ENCODE data around the gene BEST1.

Gene BEST1

GRCh38 chr11:61950035-61950547 is at the start of gene BEST1:
BEST1 (plus strand) TSS chr11:61950351; CDS start chr11:61951807, 1,456 bp downstream.
- no peaks in the 10 kb centered on the region for H3K9me3 Mint-ChIP-seq
- no peak for ATAC-seq (ENCODE audit: low read depth)
- H3K4me3 Mint-ChIP-seq, result no peak within 1 kb of the TSS
- peaks cover 4% of the 10 kb centered on the region for H3K27me3 Mint-ChIP-seq
- H3K4me1 Mint-ChIP-seq, result peaks cover 10% of the 10 kb centered on the region
- H3K27ac Mint-ChIP-seq, result no peak within 1 kb of the TSS
- H3K36me3 Mint-ChIP-seq, result no peaks in the 10 kb centered on the region
- DNase-seq (ENCODE audit: low spot score in 2 of 2), result no peak

GRCh38 chr11:61901397-61901796 is 48.8 kb upstream of the BEST1 start:
- H3K27me3 Mint-ChIP-seq, result peaks cover 3% of the 10 kb centered on the region
- H3K36me3 Mint-ChIP-seq, result no peaks in the 10 kb centered on the region
- ATAC-seq (ENCODE audit: low read depth) (no peak), DNase-seq (ENCODE audit: low spot score in 2 of 2) (no peak)
- H3K9me3 Mint-ChIP-seq, result no peaks in the 10 kb centered on the region
- peaks cover 12% of the 10 kb centered on the region for H3K4me1 Mint-ChIP-seq
- H3K27ac Mint-ChIP-seq, result no peak overlapping the region
- no peak overlapping the region for H3K4me3 Mint-ChIP-seq

GRCh38 chr11:61902313-61902712 is 47.8 kb upstream of the BEST1 start:
- ATAC-seq (ENCODE audit: low read depth), result no peak
- DNase-seq (ENCODE audit: low spot score in 2 of 2), result no peak

GRCh38 chr11:61903845-61904244 is 46.3 kb upstream of the BEST1 start:
- no peak overlapping the region for H3K27ac Mint-ChIP-seq
- no peaks in the 10 kb centered on the region for H3K9me3 Mint-ChIP-seq
- no peaks in the 10 kb centered on the region for H3K36me3 Mint-ChIP-seq
- peaks cover 9% of the 10 kb centered on the region for H3K4me1 Mint-ChIP-seq
- H3K4me3 Mint-ChIP-seq, result no peak overlapping the region
- peaks cover 3% of the 10 kb centered on the region for H3K27me3 Mint-ChIP-seq
- DNase-seq (ENCODE audit: low spot score in 2 of 2), result no peak
- ATAC-seq (ENCODE audit: low read depth), result no peak

More at GRCh38 chr11:61902313-61902712, 47.8 kb upstream of the BEST1 start:
- H3K27me3 Mint-ChIP-seq, result peaks cover 3% of the 10 kb centered on the region
- H3K27ac Mint-ChIP-seq, result no peak overlapping the region
- H3K4me1 Mint-ChIP-seq, result peaks cover 13% of the 10 kb centered on the region
- no peaks in the 10 kb centered on the region for H3K36me3 Mint-ChIP-seq
- H3K9me3 Mint-ChIP-seq, result no peaks in the 10 kb centered on the region
- no peak overlapping the region for H3K4me3 Mint-ChIP-seq

- Mint-ChIP-seq H3K4me3 (no peak overlapping the region), H3K4me1 (peaks cover 3% of the 10 kb centered on the region), H3K27ac (no peak overlapping the region), H3K9me3 (no peaks in the 10 kb centered on the region), H3K36me3 (no peaks in the 10 kb centered on the region), H3K27me3 (peaks cover 3% of the 10 kb centered on the region)
- DNase-seq (ENCODE audit: low spot score in 2 of 2) (no peak), ATAC-seq (ENCODE audit: low read depth) (no peak)
Measured at GRCh38 chr11:61904539-61905048, 45.6 kb upstream of the BEST1 start.

GRCh38 chr11:61905067-61905696 is 45.0 kb upstream of the BEST1 start:
- Mint-ChIP-seq H3K27me3 (peaks cover 3% of the 10 kb centered on the region), H3K36me3 (no peaks in the 10 kb centered on the region), H3K27ac (no peak overlapping the region), H3K4me3 (no peak overlapping the region), H3K4me1 (peaks cover 3% of the 10 kb centered on the region), H3K9me3 (no peaks in the 10 kb centered on the region)
- DNase-seq (ENCODE audit: low spot score in 2 of 2), result no peak
- ATAC-seq (ENCODE audit: low read depth), result no peak

- Mint-ChIP-seq H3K4me1 (peaks cover 3% of the 10 kb centered on the region), H3K27me3 (peaks cover 3% of the 10 kb centered on the region), H3K27ac (no peak overlapping the region), H3K9me3 (no peaks in the 10 kb centered on the region), H3K36me3 (no peaks in the 10 kb centered on the region), H3K4me3 (no peak overlapping the region)
- ATAC-seq (ENCODE audit: low read depth) (no peak), DNase-seq (ENCODE audit: low spot score in 2 of 2) (no peak)
Measured at GRCh38 chr11:61905801-61906521, 44.2 kb upstream of the BEST1 start.

- H3K27me3 Mint-ChIP-seq, result peaks cover 3% of the 10 kb centered on the region
- H3K36me3 Mint-ChIP-seq, result no peaks in the 10 kb centered on the region
- ATAC-seq (ENCODE audit: low read depth) (no peak), DNase-seq (ENCODE audit: low spot score in 2 of 2) (no peak)
- no peak overlapping the region for H3K27ac Mint-ChIP-seq
- H3K4me3 Mint-ChIP-seq, result no peak overlapping the region
- H3K4me1 Mint-ChIP-seq, result peaks cover 3% of the 10 kb centered on the region
- H3K9me3 Mint-ChIP-seq, result no peaks in the 10 kb centered on the region
Measured at GRCh38 chr11:61906522-61906909, 43.6 kb upstream of the BEST1 start.

- DNase-seq (ENCODE audit: low spot score in 2 of 2) (no peak), ATAC-seq (ENCODE audit: low read depth) (no peak)
- H3K4me3 Mint-ChIP-seq, result no peak overlapping the region
- no peaks in the 10 kb centered on the region for H3K9me3 Mint-ChIP-seq
- H3K4me1 Mint-ChIP-seq, result peaks cover 3% of the 10 kb centered on the region
- no peaks in the 10 kb centered on the region for H3K36me3 Mint-ChIP-seq
- peaks cover 3% of the 10 kb centered on the region for H3K27me3 Mint-ChIP-seq
- no peak overlapping the region for H3K27ac Mint-ChIP-seq
Measured at GRCh38 chr11:61907282-61907681, 42.9 kb upstream of the BEST1 start.

- peaks cover 11% of the 10 kb centered on the region for H3K4me1 Mint-ChIP-seq
- H3K27me3 Mint-ChIP-seq, result peaks cover 11% of the 10 kb centered on the region
- no peaks in the 10 kb centered on the region for H3K36me3 Mint-ChIP-seq
- ATAC-seq (ENCODE audit: low read depth), result no peak
- DNase-seq (ENCODE audit: low spot score in 2 of 2), result no peak
- H3K9me3 Mint-ChIP-seq, result no peaks in the 10 kb centered on the region
- no peak overlapping the region for H3K4me3 Mint-ChIP-seq
- no peak overlapping the region for H3K27ac Mint-ChIP-seq
Measured at GRCh38 chr11:61907871-61908729, 42.1 kb upstream of the BEST1 start.

GRCh38 chr11:61908730-61909316 is 41.3 kb upstream of the BEST1 start:
- Mint-ChIP-seq H3K27me3 (peaks cover 10% of the 10 kb centered on the region), H3K4me3 (no peak overlapping the region), H3K27ac (no peak overlapping the region), H3K4me1 (peaks cover 12% of the 10 kb centered on the region), H3K9me3 (no peaks in the 10 kb centered on the region), H3K36me3 (no peaks in the 10 kb centered on the region)
- no peak for ATAC-seq (ENCODE audit: low read depth)
- no peak for DNase-seq (ENCODE audit: low spot score in 2 of 2)

GRCh38 chr11:61910187-61911127 is 39.7 kb upstream of the BEST1 start:
- Mint-ChIP-seq H3K4me1 (peaks cover 12% of the 10 kb centered on the region), H3K27ac (no peak overlapping the region), H3K9me3 (no peaks in the 10 kb centered on the region), H3K36me3 (no peaks in the 10 kb centered on the region), H3K4me3 (no peak overlapping the region), H3K27me3 (peaks cover 11% of the 10 kb centered on the region)
- DNase-seq (ENCODE audit: low spot score in 2 of 2), result no peak
- no peak for ATAC-seq (ENCODE audit: low read depth)
